Duodenal mucosa (tissue), 2 donors: ENCODE measurements around the gene ATG9B.

ENCODE experiments used
- H3K27ac ChIP-seq: one replicate; pipeline ENCODE4 v1.7.0; 2013; ENCODE audit warnings: low read depth, low read length
- H3K27me3 ChIP-seq, 2 donors: one replicate each; pipeline ENCODE4 v1.7.0; 2013; ENCODE audit warnings: low read length in 2 of 2, control low read depth in 1 of 2; ENCODE audit not compliant: insufficient read depth in 2 of 2, control insufficient read depth in 1 of 2
- H3K36me3 ChIP-seq, 2 donors: one replicate each; pipeline ENCODE4 v1.7.0; 2013; ENCODE audit warnings: low read length in 2 of 2, control low read depth in 1 of 2; ENCODE audit not compliant: insufficient read depth in 2 of 2, control insufficient read depth in 1 of 2
- H3K4me1 ChIP-seq, 2 donors: one replicate each; pipeline ENCODE4 v1.7.0; 2013; ENCODE audit warnings: low read length in 2 of 2, control low read depth in 1 of 2; ENCODE audit not compliant: insufficient read depth in 2 of 2, control insufficient read depth in 1 of 2
- H3K4me3 ChIP-seq, 2 donors: one replicate each; pipeline ENCODE4 v1.7.0; 2013; ENCODE audit warnings: low read length in 2 of 2, low read depth in 1 of 2
- H3K9ac ChIP-seq, 2 donors: one replicate each; pipeline ENCODE4 v1.7.0; 2013; ENCODE audit warnings: low read length in 2 of 2, low read depth in 1 of 2
- H3K9me3 ChIP-seq, 2 donors: one replicate each; pipeline ENCODE4 v1.7.0; 2013; ENCODE audit warnings: low read length in 2 of 2, control low read depth in 1 of 2; ENCODE audit not compliant: control insufficient read depth in 1 of 2

The ATG9B gene

GRCh38 chr7:150994141-150994837 is 30.0 kb downstream of the ATG9B start:
- Histone ChIP-seq H3K9ac (no peak overlapping the region), H3K4me3 (peak overlapping the region in 1 of 2 donors; percentile 48), H3K9me3 (peaks cover 0 to 5% of the 10 kb centered on the region in 2 donors), H3K27me3 (no peaks in the 10 kb centered on the region), H3K36me3 (no peaks in the 10 kb centered on the region), H3K27ac (no peak overlapping the region), H3K4me1 (peaks cover 0 to 2% of the 10 kb centered on the region in 2 donors)

DNA sequence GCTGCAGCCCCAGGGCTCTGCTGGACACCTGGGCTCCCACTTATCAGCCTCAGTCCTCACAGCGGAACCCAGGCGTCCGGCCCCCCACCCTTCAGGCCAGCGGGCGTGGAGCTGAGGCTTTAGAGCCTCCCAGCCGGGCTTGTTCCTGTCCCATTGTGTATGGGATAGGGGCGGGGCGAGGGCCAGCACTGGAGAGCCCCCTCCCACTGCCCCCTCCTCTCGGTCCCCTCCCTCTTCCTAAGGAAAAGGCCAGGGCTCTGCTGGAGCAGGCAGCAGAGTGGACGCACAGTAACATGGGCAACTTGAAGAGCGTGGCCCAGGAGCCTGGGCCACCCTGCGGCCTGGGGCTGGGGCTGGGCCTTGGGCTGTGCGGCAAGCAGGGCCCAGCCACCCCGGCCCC is 30.8 kb downstream of the ATG9B start:
- no peak overlapping the region for H3K9ac ChIP-seq
- no peaks in the 10 kb centered on the region for H3K36me3 ChIP-seq
- no peak overlapping the region for H3K27ac ChIP-seq
- H3K4me3 ChIP-seq: no peak overlapping the region
- H3K9me3 ChIP-seq: peaks cover 0 to 5% of the 10 kb centered on the region in 2 donors
- no peaks in the 10 kb centered on the region for H3K27me3 ChIP-seq
- H3K4me1 ChIP-seq: peaks cover 2 to 6% of the 10 kb centered on the region in 2 donors

DNA sequence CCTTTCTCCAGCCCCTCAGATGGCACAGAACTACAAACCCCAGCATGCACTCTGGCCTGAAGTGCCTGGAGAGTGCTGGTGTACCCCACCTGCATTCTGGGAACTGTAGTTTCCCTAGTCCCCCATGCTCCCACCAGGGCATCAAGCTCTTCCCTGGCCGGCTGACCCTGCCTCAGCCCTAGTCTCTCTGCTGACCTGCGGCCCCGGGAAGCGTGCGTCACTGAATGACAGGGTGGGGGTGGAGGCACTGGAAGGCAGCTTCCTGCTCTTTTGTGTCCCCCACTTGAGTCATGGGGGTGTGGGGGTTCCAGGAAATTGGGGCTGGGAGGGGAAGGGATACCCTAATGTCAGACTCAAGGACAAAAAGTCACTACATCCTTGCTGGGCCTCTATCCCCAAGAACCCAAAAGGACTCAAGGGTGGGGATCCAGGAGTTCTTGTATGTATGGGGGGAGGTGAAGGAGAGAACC is 31.4 kb downstream of the ATG9B start:
- Histone ChIP-seq H3K4me1 (peaks cover 7 to 10% of the 10 kb centered on the region in 2 donors), H3K27ac (no peak overlapping the region), H3K36me3 (no peaks in the 10 kb centered on the region), H3K4me3 (no peak overlapping the region), H3K9me3 (peaks cover 0 to 5% of the 10 kb centered on the region in 2 donors), H3K27me3 (no peaks in the 10 kb centered on the region), H3K9ac (no peak overlapping the region)

DNA sequence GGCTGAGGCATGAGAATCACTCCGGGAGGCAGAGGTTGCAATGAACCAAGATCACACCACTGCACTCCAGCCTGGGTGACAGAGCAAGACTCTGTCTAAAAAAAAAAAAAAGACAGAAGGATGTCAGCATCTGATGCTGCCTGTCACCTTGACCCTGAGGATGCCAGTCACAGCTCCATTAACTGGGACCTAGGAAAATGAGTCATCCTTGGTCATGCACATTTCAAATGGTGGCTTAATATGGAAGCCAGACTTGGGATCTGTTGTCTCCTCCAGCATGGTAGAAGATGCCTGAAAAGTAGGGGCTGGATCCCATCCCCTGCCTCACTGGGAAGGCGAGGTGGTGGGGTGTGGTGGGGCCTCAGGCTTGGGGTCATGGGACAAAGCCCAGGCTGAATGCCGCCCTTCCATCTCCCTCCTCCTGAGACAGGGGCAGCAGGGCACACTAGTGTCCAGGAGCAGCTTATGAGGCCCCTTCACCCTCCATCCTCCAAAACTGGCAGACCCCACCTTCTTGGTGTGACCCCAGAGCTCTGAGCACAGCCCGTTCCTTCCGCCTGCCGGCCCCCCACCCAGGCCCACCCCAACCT is 32.1 kb downstream of the ATG9B start:
- Histone ChIP-seq H3K9ac (no peak overlapping the region), H3K27me3 (no peaks in the 10 kb centered on the region), H3K36me3 (no peaks in the 10 kb centered on the region), H3K9me3 (peaks cover 0 to 5% of the 10 kb centered on the region in 2 donors), H3K4me3 (no peak overlapping the region), H3K27ac (peak overlapping the region; percentile 10), H3K4me1 (peaks cover 7 to 10% of the 10 kb centered on the region in 2 donors)

- H3K9me3 ChIP-seq: peaks cover 0 to 5% of the 10 kb centered on the region in 2 donors
- H3K4me3 ChIP-seq: no peak within 1 kb of the TSS
- H3K9ac ChIP-seq: no peak within 1 kb of the TSS
- no peaks in the 10 kb centered on the region for H3K36me3 ChIP-seq
- H3K27me3 ChIP-seq: no peaks in the 10 kb centered on the region
- H3K4me1 ChIP-seq: peaks cover 7 to 10% of the 10 kb centered on the region in 2 donors
- H3K27ac ChIP-seq: no peak within 1 kb of the TSS
Observed at GRCh38 chr7:150990416-150991186, 33.7 kb downstream of the ATG9B start, which contains the start of gene NOS3. TSS of gene NOS3 (plus strand) at chr7:150991017. CDS start at chr7:150993804, 2,787 bp downstream.

- H3K9ac ChIP-seq: no peak overlapping the region
- H3K36me3 ChIP-seq: no peaks in the 10 kb centered on the region
- H3K4me1 ChIP-seq: peaks cover 7 to 8% of the 10 kb centered on the region in 2 donors
- peaks cover 0 to 5% of the 10 kb centered on the region in 2 donors for H3K9me3 ChIP-seq
- no peaks in the 10 kb centered on the region for H3K27me3 ChIP-seq
- H3K4me3 ChIP-seq: no peak overlapping the region
- H3K27ac ChIP-seq: no peak overlapping the region
Observed at GRCh38 chr7:150989456-150989855, 34.8 kb downstream of the ATG9B start.

DNA sequence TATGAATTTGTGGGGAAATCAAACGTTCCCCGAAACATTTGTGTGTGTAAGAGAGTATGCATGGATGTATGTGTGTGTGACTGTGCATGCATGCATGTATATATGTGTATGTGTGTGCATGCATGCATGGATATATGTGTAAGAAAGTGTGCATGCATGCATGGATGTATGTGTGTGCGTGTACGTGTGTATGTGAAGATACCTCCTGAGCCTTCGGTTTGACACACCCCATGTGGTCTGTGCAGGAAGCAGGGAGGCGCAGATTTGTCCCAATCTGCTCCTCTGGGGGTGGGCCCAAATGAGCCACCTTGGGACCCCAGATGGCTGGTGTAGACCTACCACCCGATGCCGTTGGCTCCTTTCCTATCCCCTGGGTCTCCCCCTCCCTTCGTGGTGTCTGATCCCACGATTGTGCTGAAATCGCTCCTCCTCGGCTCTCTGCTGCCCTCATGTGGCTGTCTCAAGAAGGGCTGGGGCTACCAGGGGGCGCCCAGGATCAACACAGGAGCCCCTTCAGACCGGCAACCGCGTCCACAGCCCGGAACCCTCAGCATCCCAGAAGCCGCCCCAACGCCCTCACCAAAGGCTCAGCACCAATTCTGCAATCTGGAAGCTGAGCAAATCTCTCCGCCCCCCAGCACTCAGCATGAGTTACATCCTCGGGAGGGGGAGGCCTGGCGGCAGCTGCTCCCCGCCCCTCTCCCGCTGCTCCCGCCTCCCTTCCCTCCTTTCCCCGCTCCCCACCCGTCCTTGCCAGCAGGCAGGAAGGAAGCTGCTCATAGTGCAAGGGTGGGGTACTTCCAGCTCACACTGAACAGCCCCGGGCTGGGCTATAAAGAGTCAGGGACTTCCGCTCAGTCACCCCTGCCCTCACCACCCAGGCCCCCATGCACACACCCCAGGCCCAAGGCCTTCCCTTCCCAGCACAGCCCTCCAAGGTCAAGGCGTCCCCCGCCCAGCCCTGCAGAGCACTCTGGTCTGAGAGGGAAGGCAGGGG is 35.8 kb downstream of the ATG9B start:
- H3K27ac ChIP-seq: peak overlapping the region; percentile 50
- no peak overlapping the region for H3K9ac ChIP-seq
- H3K27me3 ChIP-seq: no peaks in the 10 kb centered on the region
- H3K4me1 ChIP-seq: peaks cover 7 to 8% of the 10 kb centered on the region in 2 donors
- H3K36me3 ChIP-seq: no peaks in the 10 kb centered on the region
- H3K9me3 ChIP-seq: peaks cover 0 to 5% of the 10 kb centered on the region in 2 donors
- H3K4me3 ChIP-seq: peak overlapping the region in 1 of 2 donors; percentile 10

- Histone ChIP-seq H3K4me1 (peaks cover 7 to 8% of the 10 kb centered on the region in 2 donors), H3K27me3 (peaks cover 7 to 9% of the 10 kb centered on the region in 2 donors), H3K9me3 (peaks cover 0 to 5% of the 10 kb centered on the region in 2 donors), H3K4me3 (no peak overlapping the region), H3K27ac (no peak overlapping the region), H3K36me3 (no peaks in the 10 kb centered on the region), H3K9ac (no peak overlapping the region)
Observed at GRCh38 chr7:150986556-150986955, 37.7 kb downstream of the ATG9B start.

GRCh38 chr7:150986099-150986512 is 38.2 kb downstream of the ATG9B start:
- Histone ChIP-seq H3K27me3 (peaks cover 9 to 13% of the 10 kb centered on the region in 2 donors), H3K9ac (no peak overlapping the region), H3K27ac (no peak overlapping the region)

More at GRCh38 chr7:150986099-150986512, 38.2 kb downstream of the ATG9B start:
- no peak overlapping the region for H3K4me3 ChIP-seq
- H3K9me3 ChIP-seq: peaks cover 0 to 5% of the 10 kb centered on the region in 2 donors
- H3K4me1 ChIP-seq: peaks cover 7 to 8% of the 10 kb centered on the region in 2 donors
- no peaks in the 10 kb centered on the region for H3K36me3 ChIP-seq
